IMR-90 (cell line): ENCODE measurements around the gene CROCC2. TPM values are rescaled to one million over a fixed set of nuclear protein-coding genes. Genes with fewer than 3 reads are reported as not detected.

Experiments used
- ATAC-seq: fragments of 200-7000 bp; cut with Tn5 transposase; 2 replicates; pipeline ENCODE4 v1.9.1; 2020; ENCODE audit warnings: low read depth, mild to moderate bottlenecking, moderate library complexity
- BruUV-seq: library from RNA; stranded (reverse); fragments of 400-500 nt; replicated peaks from 2 replicates; lab custom pipeline; 2021; lab: Mats Ljungman, UMichigan
- CTCF ChIA-PET: fragments of 300-600 bp; formaldehyde crosslinking; extraction: SDS; loops from one replicate; lab custom pipeline; 2021; ENCODE audit warnings: antibody characterized with exemption; lab: Yijun Ruan, JAX
- POLR2A ChIA-PET: fragments of 300-600 bp; sonication (Branson Sonifier 250); formaldehyde crosslinking; loops from one replicate; lab custom pipeline; 2022; ENCODE audit warnings: antibody characterized with exemption; ENCODE audit not compliant: unreplicated experiment; lab: Charles Lee
- DNase-seq: peaks from one replicate; pipeline ENCODE4 v3.0.0; 2013
- H2AFZ ChIP-seq: replicated peaks from 2 replicates; pipeline ENCODE3; 2013; ENCODE audit warnings: low read length, mild to moderate bottlenecking; ENCODE audit not compliant: poor library complexity
- H2AK5ac ChIP-seq: 2 replicates; pipeline ENCODE4 v1.6.1; 2013; ENCODE audit warnings: low read depth, low read length, inconsistent platforms
- H2AK9ac ChIP-seq: replicated peaks from 2 replicates; pipeline ENCODE3; 2013; ENCODE audit warnings: mild to moderate bottlenecking, low read depth, low read length, moderate library complexity; ENCODE audit not compliant: poor library complexity
- H2BK120ac ChIP-seq: 2 replicates; pipeline ENCODE4 v1.6.1; 2013; ENCODE audit warnings: low read depth, low read length, inconsistent platforms
- H2BK15ac ChIP-seq: 3 replicates; pipeline ENCODE4 v1.6.1; 2013; ENCODE audit warnings: low read depth, low read length, inconsistent platforms
- H2BK20ac ChIP-seq: 2 replicates; pipeline ENCODE4 v1.6.1; 2013; ENCODE audit warnings: low read depth, mild to moderate bottlenecking, inconsistent platforms, low read length, moderate library complexity
- H2BK5ac ChIP-seq: 2 replicates; pipeline ENCODE4 v1.6.1; 2013; ENCODE audit warnings: mild to moderate bottlenecking, low read depth, low read length, inconsistent platforms; ENCODE audit not compliant: poor library complexity, severe bottlenecking
- H3K14ac ChIP-seq: replicated peaks from 2 replicates; pipeline ENCODE4 v1.6.1; 2013; ENCODE audit warnings: low read depth, low read length, inconsistent platforms
- H3K18ac ChIP-seq: 2 replicates; pipeline ENCODE4 v1.6.1; 2013; ENCODE audit warnings: low read depth, low read length, control low read depth
- H3K23ac ChIP-seq: 2 replicates; pipeline ENCODE4 v1.6.1; 2013; ENCODE audit warnings: low read depth, low read length, inconsistent platforms
- H3K27ac ChIP-seq: 2 replicates; pipeline ENCODE4 v1.5.1; 2013; ENCODE audit warnings: mild to moderate bottlenecking, control low read depth, low read length; ENCODE audit not compliant: insufficient read depth
- H3K27me3 ChIP-seq: 2 replicates; pipeline ENCODE4 v1.6.1; 2013; ENCODE audit warnings: low read length; ENCODE audit not compliant: control insufficient read depth, insufficient read depth
- H3K36me3 ChIP-seq: 2 replicates; pipeline ENCODE4 v1.6.1; 2013; ENCODE audit warnings: low read length, mixed read lengths; ENCODE audit not compliant: control insufficient read depth, insufficient read depth
- H3K4ac ChIP-seq: 2 replicates; pipeline ENCODE4 v1.6.1; 2013; ENCODE audit warnings: low read depth, low read length, inconsistent platforms
- H3K4me1 ChIP-seq: 2 replicates; pipeline ENCODE4 v1.6.1; 2013; ENCODE audit warnings: low read length, mixed read lengths; ENCODE audit not compliant: control insufficient read depth, insufficient read depth
- H3K4me2 ChIP-seq: 2 replicates; pipeline ENCODE4 v1.6.1; 2013; ENCODE audit warnings: low read depth, mild to moderate bottlenecking, control low read depth, low read length, moderate library complexity
- H3K4me3 ChIP-seq: 2 replicates; pipeline ENCODE4 v1.5.1; 2013; ENCODE audit warnings: low read depth, mild to moderate bottlenecking, control low read depth, low read length, moderate library complexity; ENCODE audit not compliant: insufficient read depth
- H3K56ac ChIP-seq: 2 replicates; pipeline ENCODE4 v1.6.1; 2013; ENCODE audit warnings: low read length, inconsistent platforms; ENCODE audit not compliant: insufficient read depth; ENCODE audit errors: extremely low read depth
- H3K79me1 ChIP-seq, 2 experiments: 2 replicates each; pipeline ENCODE4 v1.6.1; 2013; ENCODE audit warnings: low read length in 2 of 2, inconsistent platforms in 1 of 2, low read depth in 1 of 2
- H3K9ac ChIP-seq: 2 replicates; pipeline ENCODE4 v1.6.1; 2013; ENCODE audit warnings: low read depth, low read length, control low read depth
- H3K9me1 ChIP-seq: 2 replicates; pipeline ENCODE4 v1.6.1; 2013; ENCODE audit warnings: low read length, inconsistent platforms; ENCODE audit not compliant: insufficient read depth
- H3K9me3 ChIP-seq: 2 replicates; pipeline ENCODE4 v1.6.1; 2013; ENCODE audit warnings: low read length; ENCODE audit not compliant: control insufficient read depth, insufficient read depth
- H4K20me1 ChIP-seq: 2 replicates; pipeline ENCODE4 v1.6.1; 2013; ENCODE audit warnings: low read length, inconsistent platforms; ENCODE audit not compliant: insufficient read depth
- H4K5ac ChIP-seq: 2 replicates; pipeline ENCODE4 v1.6.1; 2013; ENCODE audit warnings: mild to moderate bottlenecking, low read depth, low read length, control low read depth
- H4K8ac ChIP-seq, 2 experiments: 2 replicates each; pipeline ENCODE4 v1.6.1; 2013; ENCODE audit warnings: low read depth in 2 of 2, low read length in 2 of 2, control low read depth in 1 of 2, inconsistent platforms in 1 of 2
- H4K91ac ChIP-seq: 2 replicates; pipeline ENCODE4 v1.6.1; 2013; ENCODE audit warnings: low read depth, low read length, inconsistent platforms; ENCODE audit not compliant: insufficient read depth
- BHLHE40 ChIP-seq: fragments of 150-350 bp; IDR thresholded peaks from 2 replicates; pipeline ENCODE4 v1.6.1; 2016; ENCODE audit warnings: mild to moderate bottlenecking, low read depth, low read length
- CEBPB ChIP-seq: IDR thresholded peaks from 2 replicates; pipeline ENCODE4 v1.6.1; 2012; ENCODE audit warnings: low read depth, low read length, improper control_type of control experiment
- MAZ ChIP-seq: IDR thresholded peaks from 2 replicates; pipeline ENCODE4 v1.6.1; 2012; ENCODE audit warnings: low read depth, mild to moderate bottlenecking, low read length, improper control_type of control experiment, moderate library complexity, borderline replicate concordance
- MXI1 ChIP-seq: IDR thresholded peaks from 2 replicates; pipeline ENCODE4 v1.6.1; 2012; ENCODE audit warnings: low read depth, mild to moderate bottlenecking, low read length, moderate library complexity, borderline replicate concordance
- NFE2L2 ChIP-seq: fragments of 150-350 bp; IDR thresholded peaks from 2 replicates; pipeline ENCODE4 v1.6.1; 2016; ENCODE audit warnings: low read depth, mild to moderate bottlenecking, low read length
- SMC3 ChIP-seq: fragments of 150-350 bp; IDR thresholded peaks from 2 replicates; pipeline ENCODE4 v1.6.1; 2016; ENCODE audit warnings: low read depth, mild to moderate bottlenecking, antibody characterized with exemption, low read length, moderate library complexity
- WGBS, 2 experiments: methylation state at CpG; one replicate each; pipeline versions ENCODE4 v1.1.5 to v1.1.7; 2013; ENCODE audit warnings: missing lambda C conversion rate in 2 of 2; ENCODE audit not compliant: insufficient read length in 1 of 2; ENCODE audit errors: extremely low coverage in 2 of 2; 5-methylcytosine and 5-hydroxymethylcytosine counted together
- dilution Hi-C: fragments of 300-500 bp; cut with HindIII; formaldehyde crosslinking; loops from one replicate; pipeline ENCODE4 v1.14.3; 2018; ENCODE audit warnings: low sequenced_read_pairs; ENCODE audit not compliant: unreplicated experiment
- in situ Hi-C: fragments of 300-500 bp; cut with MboI; formaldehyde crosslinking; loops from 3 replicates; pipeline ENCODE4 v1.14.3; 2019; ENCODE audit warnings: low sequenced_read_pairs, inconsistent platforms, mixed read lengths
- intact Hi-C: fragments of 100-400 bp; cut with micrococcal nuclease; formaldehyde crosslinking; loops from 2 replicates; pipeline ENCODE4 v1.10.0; 2022
- polyA plus RNA-seq, 3 experiments: library from polyadenylated mRNA; depleted of rRNA; stranded (reverse); fragments of >200 nt; gene quantifications; 2 replicates each; pipeline ENCODE4 v1.2.3, GENCODE V29; 2012; ENCODE audit warnings: low replicate concordance in 1 of 3
- total RNA-seq: library from RNA; depleted of rRNA; stranded (reverse); fragments of >200 nt; gene quantifications from 2 replicates; pipeline ENCODE4 v1.2.3, GENCODE V29; 2012
- TF ChIP-seq, protein P1 (sequence below): conservative IDR thresholded peaks from 2 replicates; pipeline ENCODE4 v1.5.1; 2012; ENCODE audit warnings: mild to moderate bottlenecking, low read depth, low read length, improper control_type of control experiment
- TF ChIP-seq, protein P2 (sequence below): fragments of 150-350 bp; IDR thresholded peaks from 2 replicates; pipeline ENCODE4 v1.6.1; 2016; ENCODE audit warnings: low read depth, mild to moderate bottlenecking, low read length, moderate library complexity, borderline replicate concordance

The CROCC2 gene
- total and polyA plus RNA-seq, 2 of the 4 experiments (the other 2 are of a cell fraction): not detected

DNA sequence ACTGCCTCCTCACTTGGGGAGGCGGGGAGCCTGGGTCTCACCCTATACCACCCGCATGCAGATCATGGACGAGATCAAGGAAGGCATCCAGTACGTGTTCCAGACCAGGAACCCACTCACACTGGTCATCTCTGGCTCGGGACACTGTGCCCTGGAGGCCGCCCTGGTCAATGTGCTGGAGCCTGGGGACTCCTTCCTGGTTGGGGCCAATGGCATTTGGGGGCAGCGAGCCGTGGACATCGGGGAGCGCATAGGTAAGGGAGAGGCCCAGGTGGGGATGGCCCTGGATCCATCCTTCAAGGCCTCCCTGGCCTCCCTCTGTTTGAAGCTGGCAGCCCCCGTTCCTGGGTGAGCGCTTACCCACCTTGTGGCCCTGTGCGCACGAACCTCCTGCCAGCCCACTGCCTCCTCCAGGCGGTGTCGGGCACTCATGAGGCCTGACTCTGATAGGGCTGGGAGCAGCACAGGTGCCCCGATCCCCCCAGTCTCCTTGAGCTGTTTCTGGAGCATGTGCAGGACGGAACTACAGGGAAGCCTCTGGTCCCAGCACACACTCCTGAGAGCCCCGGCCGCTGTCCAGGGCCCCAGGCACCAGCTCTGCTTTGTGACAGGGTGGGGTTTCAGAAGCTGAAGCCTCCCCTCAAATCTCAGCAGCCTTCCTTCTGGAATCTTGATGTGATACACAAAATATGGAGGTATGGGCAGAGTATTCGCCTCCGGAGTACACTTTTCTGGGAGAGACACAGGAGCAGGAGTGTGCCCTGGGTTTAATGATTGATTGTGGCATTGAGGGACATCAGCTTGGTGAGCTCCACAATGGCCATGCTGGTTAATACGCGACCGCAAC is 36.8 kb upstream of the CROCC2 start:
- Histone ChIP-seq H3K14ac (no peak overlapping the region), H3K9ac (no peak overlapping the region), H3K79me1 (no peaks in the 10 kb centered on the region), H3K36me3 (no peaks in the 10 kb centered on the region), H3K27ac (no peak overlapping the region), H2BK120ac (no peak overlapping the region), H3K18ac (no peak overlapping the region), H3K56ac (no peak overlapping the region), H2BK15ac (no peak overlapping the region), H3K27me3 (peaks cover 49% of the 10 kb centered on the region), H4K20me1 (no peaks in the 10 kb centered on the region), H4K5ac (no peak overlapping the region), H3K4me1 (no peaks in the 10 kb centered on the region; the same call in 1 of the 2 replicates), H3K4me2 (no peak overlapping the region), H3K4me3 (no peak overlapping the region), H3K9me3 (no peaks in the 10 kb centered on the region), H2BK20ac (no peak overlapping the region), H4K8ac (no peak overlapping the region), H2AFZ (no peak overlapping the region), H4K91ac (no peak overlapping the region), H2AK9ac (no peak overlapping the region), H3K23ac (no peak overlapping the region), H2AK5ac (no peak overlapping the region), H3K9me1 (no peaks in the 10 kb centered on the region), H2BK5ac (no peak overlapping the region), H3K4ac (no peak overlapping the region)
- ATAC-seq: no peak
- no peak for DNase-seq
- in situ Hi-C loops: loop anchor here (25.0 kb wide), 1 partner anchor 793 kb away; no protein-coding TSS in a partner anchor
- TF ChIP-seq SMC3 (no peak), NFE2L2 (no peak), BHLHE40 (no peak), MAZ (no peak), MXI1 (no peak), CEBPB (no peak)
- TF ChIP-seq, protein P1, sequence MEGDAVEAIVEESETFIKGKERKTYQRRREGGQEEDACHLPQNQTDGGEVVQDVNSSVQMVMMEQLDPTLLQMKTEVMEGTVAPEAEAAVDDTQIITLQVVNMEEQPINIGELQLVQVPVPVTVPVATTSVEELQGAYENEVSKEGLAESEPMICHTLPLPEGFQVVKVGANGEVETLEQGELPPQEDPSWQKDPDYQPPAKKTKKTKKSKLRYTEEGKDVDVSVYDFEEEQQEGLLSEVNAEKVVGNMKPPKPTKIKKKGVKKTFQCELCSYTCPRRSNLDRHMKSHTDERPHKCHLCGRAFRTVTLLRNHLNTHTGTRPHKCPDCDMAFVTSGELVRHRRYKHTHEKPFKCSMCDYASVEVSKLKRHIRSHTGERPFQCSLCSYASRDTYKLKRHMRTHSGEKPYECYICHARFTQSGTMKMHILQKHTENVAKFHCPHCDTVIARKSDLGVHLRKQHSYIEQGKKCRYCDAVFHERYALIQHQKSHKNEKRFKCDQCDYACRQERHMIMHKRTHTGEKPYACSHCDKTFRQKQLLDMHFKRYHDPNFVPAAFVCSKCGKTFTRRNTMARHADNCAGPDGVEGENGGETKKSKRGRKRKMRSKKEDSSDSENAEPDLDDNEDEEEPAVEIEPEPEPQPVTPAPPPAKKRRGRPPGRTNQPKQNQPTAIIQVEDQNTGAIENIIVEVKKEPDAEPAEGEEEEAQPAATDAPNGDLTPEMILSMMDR: no peak
- TF ChIP-seq, protein P2, sequence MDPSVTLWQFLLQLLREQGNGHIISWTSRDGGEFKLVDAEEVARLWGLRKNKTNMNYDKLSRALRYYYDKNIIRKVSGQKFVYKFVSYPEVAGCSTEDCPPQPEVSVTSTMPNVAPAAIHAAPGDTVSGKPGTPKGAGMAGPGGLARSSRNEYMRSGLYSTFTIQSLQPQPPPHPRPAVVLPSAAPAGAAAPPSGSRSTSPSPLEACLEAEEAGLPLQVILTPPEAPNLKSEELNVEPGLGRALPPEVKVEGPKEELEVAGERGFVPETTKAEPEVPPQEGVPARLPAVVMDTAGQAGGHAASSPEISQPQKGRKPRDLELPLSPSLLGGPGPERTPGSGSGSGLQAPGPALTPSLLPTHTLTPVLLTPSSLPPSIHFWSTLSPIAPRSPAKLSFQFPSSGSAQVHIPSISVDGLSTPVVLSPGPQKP: no peak
- dilution Hi-C loops: no loop called here
- BruUV-seq: no TSS peak
- CTCF ChIA-PET: interaction anchor here (0.8 kb wide), 1 partner anchor 209 kb away, joined by 3 read pairs; no protein-coding TSS in a partner anchor
- POLR2A ChIA-PET: no interaction called here
- intact Hi-C loops: no loop called here
- WGBS, 2 experiments: 84% methylated on average over 10 of the region's 25 CpGs; no CpG with 5 or more reads in 1 of the 2 experiments
